Inflammatory macrophage treated with lipopolysaccharide for 1 hour (primary cell): ENCODE measurements around the gene FLT1.

Experiments used
- DNase-seq, 2 donors: peaks; one replicate each; pipeline ENCODE4 v3.0.0-alpha.2; 2020 to 2022

Gene FLT1

DNA sequence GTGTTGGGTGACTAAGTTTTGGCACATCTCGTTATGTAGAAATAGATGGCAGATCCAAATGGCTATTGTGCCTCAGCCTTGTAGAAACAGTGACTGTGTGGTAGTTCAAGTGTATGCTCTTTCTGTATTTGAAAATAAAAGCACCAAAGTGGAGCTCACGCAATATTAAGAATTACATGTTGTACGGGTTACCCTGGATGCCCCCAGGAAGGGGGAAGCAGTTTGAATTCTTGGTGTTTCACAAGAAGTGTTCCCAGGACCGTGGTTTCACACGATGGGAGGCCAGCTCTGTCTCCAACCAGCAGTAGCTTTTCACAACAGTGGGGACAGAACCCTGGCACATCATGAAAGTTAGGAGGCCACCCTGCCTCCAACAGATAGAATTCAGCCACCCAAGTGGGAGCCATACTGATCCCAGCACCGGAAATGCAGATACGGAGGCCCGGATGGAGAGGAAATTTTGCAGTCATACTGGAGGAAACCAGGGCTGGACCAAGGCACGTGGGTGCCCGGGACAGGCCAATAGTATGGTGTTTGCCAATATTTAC lies 8.9 kb downstream of the FLT1 start:
- peak in 1 of 2 donors; percentile 56 for DNase-seq

DNA sequence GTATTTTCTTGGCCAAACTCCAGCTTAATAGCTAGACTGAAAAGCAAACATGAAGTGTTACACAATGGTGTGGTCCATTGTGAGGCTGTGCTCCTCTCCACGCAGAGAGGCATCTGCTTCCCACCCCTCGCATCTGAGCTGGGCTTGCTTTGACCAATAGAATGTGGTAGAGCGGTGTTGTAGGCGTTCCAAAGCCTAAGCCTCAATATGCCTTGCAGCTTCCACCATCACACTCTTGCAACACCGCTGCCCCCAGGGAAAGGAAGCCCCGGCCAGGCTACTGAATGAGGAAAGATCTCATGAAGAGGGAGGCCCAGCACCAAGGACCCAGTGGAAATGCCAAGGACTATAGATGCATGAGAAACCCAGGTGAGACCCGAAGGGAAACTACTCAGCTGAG lies 9.4 kb downstream of the FLT1 start:
- peak in 1 of 2 donors; percentile 48 for DNase-seq

DNA sequence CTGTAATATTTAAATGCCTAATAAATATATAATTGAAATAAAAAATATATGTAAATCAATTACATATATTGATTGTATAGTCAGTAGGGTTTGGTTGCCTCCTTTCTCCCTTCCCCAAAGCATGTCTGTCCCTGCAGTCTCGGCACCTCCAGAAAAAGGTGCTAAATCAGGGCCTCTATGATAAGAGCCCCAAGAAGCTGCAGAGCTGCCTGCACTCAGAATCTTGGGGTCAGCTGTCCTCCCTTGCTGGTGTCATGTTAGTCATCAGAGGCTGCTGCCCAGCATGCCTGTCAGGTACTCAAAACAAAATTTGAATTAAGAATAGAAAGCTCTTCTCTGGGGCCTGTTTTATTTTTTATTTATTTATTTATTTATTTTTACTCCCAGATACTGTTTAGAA lies 9.8 kb downstream of the FLT1 start:
- DNase-seq = no peak

DNA sequence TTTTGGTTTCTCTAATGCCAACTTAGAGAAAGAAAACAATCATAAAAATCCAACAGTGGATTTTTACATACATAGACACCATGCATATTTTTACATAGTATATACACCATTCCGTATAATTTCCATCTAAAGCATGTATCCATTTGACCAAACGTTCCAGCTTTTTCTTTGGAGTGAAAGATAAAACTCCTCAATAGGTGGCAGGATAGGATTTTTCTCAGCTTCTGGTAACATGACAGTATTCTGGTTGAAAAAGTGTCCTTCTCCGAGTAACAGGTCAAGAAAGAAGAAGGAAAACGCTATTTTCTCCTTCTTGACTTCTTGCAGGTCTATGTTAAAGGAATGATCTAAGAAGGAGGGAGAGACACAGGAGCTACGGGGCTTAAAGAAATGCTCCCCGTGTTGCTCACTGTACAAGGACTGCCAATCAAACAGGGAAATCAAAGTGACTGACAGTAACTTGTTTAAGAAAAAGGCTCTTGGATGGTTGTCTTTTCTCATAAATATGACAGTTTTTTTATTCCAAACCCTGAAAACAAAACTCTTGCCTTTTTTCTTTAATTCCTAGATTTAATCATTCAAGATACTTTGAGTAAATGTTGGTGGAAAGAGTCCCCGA lies 11.5 kb downstream of the FLT1 start:
- no peak for DNase-seq

DNA sequence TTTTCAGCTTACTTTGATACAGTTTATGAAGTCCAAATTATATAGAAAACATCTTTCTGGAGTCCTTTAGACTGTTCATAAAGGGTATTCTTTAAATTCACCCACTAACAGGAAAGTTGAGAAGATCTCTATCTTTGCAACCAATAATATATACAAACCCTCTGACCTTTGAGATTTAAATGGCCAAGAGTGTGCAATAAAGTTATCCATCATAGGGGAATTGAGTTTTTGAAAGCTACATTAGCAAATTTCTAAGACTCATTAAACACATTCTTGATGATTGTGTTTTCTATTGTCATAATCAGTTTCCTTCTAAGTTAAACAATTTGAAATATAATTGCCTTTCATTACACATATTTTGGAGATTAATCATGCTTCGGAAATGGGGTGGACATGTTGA lies 15.9 kb downstream of the FLT1 start:
- DNase-seq = no peak

DNA sequence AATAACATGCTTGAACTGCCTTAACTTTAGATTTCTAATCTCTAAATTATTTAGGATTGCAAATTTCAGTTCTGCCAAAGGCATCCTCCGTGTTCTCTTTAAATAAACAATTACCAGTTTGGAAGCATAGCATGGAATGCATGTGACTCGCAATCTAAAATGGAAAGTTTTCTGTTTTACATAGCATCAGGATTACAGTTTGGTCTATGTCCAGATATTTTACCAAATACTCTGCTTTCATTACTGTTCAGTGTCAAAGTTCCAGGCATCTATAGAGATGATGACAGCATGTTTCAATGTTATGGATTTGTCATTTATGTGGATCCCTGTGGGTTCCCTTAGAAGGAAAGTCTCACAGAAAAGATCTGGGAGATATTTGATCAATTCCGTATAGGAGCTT lies 16.8 kb downstream of the FLT1 start:
- DNase-seq = no peak

DNA sequence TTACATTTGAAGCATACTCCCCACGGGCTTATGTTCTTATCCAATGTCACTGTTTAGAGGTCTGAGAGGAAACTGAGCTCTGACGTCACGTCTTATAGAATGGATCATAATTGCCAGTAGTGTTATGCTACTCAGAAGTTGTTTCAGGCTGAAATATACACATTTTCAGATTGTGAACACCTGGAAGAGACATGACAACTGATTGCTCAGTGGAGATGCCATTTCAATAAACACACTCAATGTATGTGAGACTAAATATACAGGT lies 17.3 kb downstream of the FLT1 start:
- no peak for DNase-seq

DNA sequence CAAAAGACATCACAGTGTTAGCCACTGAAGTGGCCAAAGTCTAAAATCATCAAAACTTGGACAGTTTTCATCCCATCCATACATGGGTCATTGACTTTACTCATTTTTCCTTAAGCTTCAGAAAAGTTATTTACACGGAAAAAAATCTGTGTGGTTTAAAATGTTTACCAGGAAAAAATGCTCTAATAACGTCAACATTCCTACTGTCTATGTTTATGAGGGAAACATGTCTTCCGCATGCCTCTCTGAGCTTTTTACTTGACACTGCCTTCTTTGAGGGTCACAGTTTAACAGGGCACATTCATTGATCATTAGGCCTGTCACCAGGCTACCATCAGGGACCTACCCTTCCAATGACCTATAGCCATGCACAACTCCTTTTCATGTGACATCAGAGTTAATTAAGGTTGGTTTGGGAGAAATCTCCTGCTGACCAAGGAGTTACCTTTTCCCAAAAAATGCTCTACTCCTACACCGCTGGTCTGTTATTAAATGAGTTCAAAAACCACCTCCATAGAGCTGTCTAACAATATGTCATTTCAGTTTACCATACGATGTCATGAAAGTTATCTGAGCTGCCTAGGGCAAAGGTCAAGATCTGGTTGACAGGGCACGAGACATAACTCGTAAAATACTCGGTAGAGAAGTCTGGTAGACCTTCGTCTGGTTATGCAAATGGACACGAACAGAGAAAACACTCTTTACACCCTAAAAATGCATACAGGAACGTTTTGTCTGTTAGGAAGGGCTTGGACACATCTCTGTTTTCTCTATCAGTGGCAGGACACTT lies 17.8 kb downstream of the FLT1 start:
- no peak for DNase-seq

DNA sequence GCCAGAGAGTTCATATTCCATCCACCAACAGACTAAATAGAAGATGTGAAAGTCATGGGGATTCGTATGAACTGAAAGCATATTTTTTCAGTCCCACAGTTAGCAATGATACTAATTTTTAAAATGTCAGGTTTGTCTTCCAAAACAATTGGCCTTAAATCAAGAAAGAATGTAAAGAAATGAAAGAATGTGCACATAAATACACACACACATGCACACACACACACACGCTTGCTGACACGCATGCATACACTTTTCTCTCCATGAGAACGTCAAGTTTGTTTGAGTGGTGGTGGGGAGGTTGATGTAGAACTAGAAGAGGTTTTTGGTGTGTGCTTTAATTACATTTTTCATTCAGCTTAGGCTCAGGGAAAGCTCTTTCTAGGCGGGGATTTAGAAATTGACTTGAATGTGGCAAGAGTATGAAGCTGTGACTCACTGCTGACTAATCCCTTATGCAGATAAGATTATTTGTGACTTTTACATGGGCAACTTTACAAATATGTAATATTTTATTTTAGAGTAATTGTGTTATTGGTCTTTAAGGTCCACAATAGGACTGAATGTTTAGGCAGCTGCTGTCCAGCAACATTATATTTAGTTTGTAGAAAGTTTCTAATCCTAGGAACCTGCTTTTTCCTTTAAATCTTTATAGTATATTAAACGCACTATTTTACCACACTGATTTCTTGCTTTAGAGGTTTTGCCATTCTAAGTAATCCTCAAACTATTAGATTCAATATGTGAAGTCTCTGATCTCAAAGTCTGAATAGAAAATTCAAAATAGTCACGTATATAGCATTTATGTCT lies 18.8 kb downstream of the FLT1 start:
- DNase-seq = peak; percentile 79 to 87

DNA sequence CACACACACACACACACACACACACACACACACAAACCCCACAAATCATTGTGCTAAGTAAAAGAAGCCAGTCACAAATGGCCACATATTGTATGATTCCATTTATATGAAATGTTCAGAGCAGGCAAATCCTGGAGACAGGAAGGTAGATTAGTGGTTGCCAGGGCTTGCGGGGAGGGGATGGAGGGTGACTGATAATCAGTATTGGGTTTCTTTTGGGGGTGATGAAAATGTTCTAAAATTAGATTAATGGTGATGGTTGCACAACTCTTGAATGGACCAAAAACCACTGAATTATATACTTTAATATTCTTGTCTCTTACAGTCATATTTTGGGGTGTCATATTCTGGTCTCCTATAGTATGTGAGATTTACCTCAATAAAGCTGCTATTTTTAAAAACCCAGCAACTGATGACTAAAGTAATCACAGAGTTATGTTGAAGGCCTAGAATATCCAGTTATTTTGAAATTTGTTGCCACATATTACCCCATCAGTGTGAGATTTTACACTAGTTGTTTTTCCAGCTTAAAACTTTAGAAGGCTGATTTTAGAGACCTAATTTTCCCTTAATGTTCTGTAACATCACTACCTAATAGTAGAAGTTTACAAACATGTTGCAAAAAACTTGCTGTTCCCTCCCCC lies 20.3 kb downstream of the FLT1 start:
- DNase-seq = peak; percentile 69 to 73

DNA sequence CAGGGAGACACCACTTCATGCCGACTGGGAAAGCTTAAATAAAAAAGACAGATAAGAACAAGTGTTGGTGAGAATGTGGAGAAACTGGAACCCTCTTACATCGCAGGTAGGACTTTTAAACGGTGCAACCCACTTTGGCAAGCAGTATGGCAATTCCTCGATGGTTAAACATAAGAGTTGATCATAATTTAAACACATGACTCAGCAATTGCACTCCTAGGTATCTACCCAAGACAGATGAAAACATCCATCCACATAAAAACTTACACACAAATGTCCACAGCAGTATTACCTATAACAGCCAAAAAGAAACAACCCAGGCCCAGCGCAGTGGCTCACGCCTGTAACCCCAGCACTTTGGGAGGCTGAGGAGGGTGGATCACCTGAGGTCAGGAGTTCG lies 21.9 kb downstream of the FLT1 start:
- DNase-seq = no peak

DNA sequence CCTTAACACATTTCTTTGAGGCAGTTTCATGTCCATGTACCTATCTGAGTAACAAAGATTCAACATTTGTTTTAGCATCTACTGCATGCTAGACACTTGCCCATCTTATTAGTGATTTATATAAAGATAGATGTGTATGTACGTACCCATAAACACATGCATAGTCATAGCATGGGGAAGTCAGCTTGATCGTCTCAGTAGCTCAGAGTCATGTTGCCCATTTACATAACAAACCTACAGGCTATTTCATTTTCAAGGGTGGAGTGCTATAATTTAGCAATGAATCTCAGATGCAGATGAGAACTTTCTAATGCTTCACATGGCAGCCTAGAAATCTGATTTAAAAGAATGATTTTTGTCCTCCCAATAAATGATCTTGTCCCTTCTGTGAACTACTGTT lies 23.5 kb downstream of the FLT1 start:
- peak; percentile 78 to 84 for DNase-seq

DNA sequence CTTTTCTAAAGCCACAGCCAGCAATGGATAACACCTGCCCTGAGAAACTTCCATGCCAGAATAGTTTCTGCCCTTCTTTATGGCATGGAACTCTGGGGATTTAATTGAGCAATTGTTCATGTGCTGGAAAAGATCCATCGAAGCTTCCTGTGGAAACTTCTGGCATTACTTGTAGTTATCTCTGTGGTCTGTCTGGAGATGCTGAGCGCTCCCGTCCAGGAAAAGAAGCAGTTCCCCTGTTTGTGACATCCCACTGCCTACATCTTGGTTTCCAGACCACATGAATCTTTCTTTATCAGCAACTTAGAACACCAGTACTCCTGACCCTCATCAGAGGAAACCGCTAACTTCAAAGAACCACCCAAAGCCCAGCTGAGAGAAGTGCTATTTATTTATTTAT lies 24.6 kb downstream of the FLT1 start:
- peak; percentile 33 to 68 for DNase-seq

DNA sequence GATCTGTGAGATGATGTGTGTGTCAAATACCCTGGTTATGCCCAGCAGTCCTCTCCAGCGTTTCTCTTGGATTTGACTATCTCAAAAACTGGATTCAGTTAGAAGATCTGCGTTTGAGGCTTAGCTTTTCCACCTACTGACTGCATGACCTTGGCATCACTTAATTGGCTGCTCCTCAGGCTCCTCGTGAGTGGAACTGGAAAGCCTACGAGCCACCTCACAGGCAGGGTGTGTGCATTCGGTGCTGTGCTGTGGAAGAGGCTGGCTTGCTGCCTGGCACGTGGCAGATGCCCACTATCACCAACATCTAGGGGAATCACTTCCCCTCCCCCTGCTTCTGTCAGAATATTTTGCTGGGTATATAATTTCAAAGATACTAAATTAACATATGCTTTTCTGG lies 25.6 kb downstream of the FLT1 start:
- no peak for DNase-seq

DNA sequence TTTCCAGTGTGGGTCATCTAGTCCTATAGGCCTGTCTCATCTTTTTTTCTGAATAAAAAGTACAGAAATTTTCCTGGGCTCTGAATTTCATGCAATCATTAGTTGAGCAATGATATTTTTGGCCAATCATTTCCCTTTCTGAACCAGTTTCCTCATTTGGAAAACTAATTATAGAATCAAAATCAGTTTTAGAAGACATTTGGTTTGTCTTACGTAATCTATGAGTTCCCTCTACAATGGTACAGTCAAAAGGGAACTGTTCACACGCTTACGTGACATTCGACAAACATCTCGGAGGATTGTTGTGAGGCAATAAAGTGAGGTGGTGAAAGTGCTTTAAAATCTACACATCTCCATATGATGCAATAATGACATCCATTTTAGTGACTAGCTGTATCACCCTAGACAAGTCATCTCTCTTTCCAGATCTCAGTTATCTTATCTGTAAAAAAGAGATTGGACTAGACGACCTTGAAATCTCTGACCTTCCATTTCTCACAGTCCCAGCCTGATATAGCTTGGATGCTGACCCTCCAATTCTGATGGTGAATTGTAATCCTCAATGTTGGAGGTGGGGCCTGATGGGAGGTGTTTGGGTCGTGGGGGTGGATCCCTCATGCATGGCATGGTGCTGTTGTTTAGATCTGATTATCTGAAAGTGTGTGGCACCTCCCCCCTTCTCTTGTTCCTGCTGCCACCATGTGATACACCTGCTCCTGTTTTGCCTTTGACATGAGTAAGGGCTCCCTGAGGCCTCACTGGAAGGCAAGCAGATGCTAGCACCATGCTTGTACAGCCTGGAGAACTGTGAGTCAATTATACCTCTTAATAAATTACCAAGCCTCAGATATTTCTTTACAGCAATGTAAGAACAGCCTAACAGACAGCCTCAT lies 26.7 kb downstream of the FLT1 start:
- DNase-seq = peak; percentile 98 to 100

DNA sequence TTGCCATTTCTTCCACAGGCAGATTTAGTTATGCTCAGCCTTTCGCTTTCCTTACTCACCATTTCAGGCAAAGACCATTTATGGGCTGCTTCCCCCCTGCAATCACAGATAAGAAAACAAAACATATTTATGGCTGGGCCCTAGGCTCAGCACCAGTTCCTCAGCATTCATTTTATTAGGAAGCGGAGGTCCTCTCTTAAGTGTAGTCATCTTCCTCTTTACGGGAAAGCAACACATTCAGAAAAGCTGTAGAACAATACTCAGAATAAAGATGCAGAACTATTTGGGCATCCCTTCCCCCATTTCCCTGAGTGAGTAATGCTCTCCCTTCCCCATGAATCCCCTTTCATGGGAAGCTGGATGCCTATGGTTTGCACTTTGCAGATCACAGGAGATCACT lies 27.9 kb downstream of the FLT1 start:
- peak; percentile 68 to 76 for DNase-seq

DNA sequence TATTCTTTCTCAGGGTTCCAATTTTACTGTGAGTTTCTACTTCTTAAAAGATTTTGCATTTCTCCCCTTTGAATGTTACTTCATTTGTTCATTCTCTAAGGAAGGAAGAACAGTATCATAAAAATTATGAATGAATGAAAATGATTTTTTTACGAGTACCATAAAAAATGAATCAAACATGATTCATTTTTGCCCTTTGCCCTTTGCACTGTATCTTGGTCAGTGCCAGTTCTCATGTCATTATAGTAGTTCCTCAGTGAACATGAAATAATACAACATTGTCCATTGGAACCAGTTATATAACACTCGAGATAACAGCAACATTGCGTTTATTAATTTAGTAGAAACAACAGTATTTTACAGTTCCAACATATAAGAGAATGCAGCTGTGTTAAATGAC lies 28.8 kb downstream of the FLT1 start:
- no peak for DNase-seq

DNA sequence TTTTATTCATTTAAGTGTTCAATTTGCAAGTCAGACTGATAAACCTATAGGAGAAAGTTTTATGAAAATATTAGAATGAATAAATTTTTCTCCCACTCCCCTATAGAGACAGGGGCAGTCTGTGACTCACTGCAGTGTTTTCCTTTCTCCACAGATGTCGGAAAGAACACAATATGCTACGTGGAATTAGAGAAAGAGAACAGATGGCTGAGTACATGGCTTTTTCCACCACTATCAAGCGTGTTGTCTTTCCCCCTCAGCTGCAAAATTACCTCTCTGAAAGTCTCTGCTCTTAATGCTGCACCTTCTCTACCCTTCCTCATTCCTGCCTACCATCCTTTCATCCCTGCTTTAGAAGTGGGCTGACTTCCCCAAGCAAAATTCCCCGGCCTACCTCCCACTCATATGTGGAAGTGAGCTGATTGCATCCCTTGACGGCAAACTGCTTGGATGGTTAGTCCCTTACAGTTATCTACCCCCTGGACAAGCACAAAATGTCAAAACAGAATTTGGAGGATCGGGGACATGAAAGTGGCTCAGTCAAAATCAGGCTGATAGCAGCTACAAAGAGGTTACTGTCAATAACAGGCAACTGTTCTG lies 30.0 kb downstream of the FLT1 start:
- DNase-seq = peak; percentile 70 to 89

DNA sequence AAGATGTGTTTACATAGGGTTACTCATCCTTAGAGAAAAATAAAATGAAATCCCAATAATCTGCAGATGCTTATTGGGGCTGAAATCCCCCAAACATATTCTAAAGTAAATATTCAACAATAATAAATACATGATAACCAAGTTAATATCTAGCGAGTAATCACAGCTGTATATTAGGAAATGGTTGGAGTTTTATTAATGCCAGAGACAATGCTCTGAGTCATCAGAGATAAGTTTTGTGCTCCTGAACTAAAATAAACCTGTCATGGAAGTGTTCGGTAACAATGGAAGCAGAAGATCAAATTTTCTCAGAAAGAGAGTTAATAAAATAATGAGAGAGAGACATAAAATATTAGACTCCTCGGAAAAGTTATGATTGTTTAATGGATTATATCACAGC lies 31.4 kb downstream of the FLT1 start:
- DNase-seq = no peak

DNA sequence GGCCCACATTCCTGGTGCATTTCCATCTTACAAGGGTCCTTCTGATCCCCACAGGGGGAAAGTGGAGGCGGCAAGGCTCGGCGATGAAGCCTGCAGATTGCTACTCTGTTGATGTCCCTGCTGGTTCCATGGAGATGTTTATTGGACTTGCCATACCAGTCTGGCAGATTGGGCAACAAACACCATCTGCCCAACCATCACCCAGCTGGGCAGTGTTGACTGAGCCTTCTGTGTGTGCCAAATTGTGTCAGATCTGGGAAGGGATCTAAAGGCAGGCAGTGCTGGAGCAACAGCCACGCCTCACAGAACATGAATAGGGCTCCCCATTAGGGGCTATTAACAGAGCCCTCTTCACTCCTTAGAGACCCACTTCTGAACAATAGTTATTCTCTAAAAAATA lies 35.0 kb downstream of the FLT1 start:
- DNase-seq = no peak

DNA sequence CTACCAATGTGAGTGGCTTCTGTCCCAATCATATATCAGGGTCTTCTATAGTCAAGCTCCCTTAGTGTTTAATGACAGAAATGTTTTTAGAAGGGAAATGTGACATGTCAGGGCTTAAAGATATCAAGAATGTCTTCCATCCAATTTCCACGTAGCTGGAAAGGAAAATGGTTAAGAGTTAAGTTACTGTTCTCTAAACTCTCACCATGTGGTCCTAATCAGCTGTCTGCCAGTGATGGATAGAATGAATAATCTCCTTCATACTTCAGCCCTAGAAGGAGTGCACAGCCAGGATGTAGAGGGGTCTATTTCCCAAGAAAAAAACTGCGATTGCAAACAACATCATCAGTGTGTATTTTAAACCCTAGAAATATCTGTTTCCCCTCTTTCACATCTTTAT lies 36.3 kb downstream of the FLT1 start:
- DNase-seq = no peak

DNA sequence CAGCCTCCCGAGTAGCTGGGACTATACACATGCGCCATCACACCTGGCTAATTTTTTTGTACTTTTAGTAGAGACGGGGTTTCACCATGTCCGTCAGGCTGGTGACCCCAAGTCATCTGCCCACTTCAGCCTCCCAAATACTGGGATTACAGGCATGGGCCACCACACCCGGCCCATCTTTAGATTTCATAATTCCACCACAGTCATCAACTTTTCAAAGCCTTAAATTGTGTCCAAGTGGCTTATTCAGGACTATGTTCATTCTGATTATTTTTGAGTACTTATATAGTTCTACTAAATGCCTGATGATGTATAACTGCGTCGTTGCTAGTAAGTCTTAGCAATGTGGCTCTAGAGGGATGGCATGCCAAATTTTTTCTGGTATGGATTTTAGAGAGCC lies 36.9 kb downstream of the FLT1 start:
- no peak for DNase-seq
